Esophagus muscularis mucosa (tissue), 3 donors: ENCODE measurements around the gene SLC26A6.

ENCODE experiments used
- CTCF ChIP-seq, 3 experiments: fragments of 200-600 bp in 2 of 3; fragments of 450-650 bp in 1 of 3; sonication (generic) in 2 of 3; IDR thresholded peaks; one replicate each; pipeline ENCODE4 v1.5.1; 2017 to 2019; ENCODE audit warnings: antibody characterized with exemption in 3 of 3, mild to moderate bottlenecking in 2 of 3, moderate library complexity in 1 of 3
- POLR2AphosphoS5 ChIP-seq, 2 donors: sonication (generic); formaldehyde crosslinking; IDR thresholded peaks; one replicate each; pipeline ENCODE4 v1.6.1; 2017; ENCODE audit warnings: antibody characterized with exemption in 2 of 2

- TF ChIP-seq CTCF (IDR thresholded peaks at IDR 0.05) (no peak), POLR2AphosphoS5 (IDR thresholded peaks at IDR 0.05) (no peak)
Observed at GRCh38 chr3:48629894-48630293, 5.4 kb downstream of the SLC26A6 start.
